Cerebellar nuclear complex (tissue), 1 donor: Measurements from ENCODE around the gene ACTL8.
A peak's percentile ranks its signal among the peaks of the same experiment; 100 is the strongest.

Experiments
- DNase-seq, 2 experiments: peaks; one replicate each; lab custom pipeline; 2025; lab: John Stamatoyannopoulos, UW

The ACTL8 gene

DNA sequence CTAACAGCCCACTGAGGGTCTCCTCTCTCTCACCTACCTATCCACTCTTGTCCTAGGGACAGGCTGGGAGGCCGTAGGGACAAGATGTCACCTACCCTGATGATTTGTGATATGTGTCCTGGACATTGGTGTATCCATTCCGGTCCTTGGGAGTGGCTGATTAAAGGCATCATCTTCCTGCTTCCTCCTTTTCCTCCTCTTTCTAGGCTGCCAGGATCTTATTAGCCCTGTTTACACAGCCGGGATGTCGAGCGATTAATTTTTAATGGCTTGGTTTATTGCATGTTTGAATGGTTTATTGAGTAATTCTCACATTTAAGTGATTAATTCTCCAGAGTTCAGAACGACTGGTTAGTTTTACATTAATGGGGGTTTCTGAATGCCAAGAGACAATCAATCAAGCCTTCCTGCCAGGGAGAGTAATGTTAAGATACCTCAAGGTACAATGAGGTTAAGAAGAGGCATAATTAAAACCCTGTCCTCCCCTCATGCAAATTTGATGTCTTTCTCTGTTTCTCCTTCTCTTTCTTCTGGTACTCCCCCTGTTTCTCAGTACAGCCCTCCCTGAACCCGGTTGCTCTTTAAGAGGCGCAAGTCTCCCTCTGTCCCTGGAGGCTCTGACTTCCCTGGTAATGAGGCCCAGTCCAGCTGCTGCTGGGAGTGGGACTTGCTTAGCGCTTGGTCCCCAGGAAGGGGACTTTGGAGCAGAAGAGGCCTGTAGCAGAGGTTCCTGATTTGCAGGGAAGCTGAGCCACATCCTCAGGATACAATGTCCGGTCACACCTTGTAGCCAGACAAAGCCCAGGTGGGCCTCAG is 50.9 kb downstream of the ACTL8 start:
- no peak for DNase-seq

DNA sequence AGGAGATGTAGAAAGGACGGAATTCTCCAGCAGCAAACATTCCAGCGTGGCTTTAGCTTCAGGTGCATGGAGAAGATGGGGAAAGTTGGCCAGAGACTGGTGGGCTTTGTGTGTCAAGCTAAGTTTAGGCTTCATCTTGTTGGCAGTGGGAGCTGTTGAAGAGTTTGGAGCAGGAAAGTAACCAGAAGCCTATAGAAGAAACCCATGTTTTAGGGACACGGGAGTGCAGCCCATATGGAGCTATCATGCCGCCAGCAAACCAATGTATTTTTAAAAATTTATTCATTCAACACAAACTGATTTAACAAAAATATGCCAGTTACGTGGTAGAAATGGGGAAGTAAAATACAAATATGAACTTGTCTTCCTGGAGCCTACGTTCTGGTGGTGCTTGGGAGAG is 53.7 kb downstream of the ACTL8 start:
- no peak for DNase-seq

- no peak for DNase-seq
Measured at GRCh38 chr1:17810668-17811067, 55.5 kb downstream of the ACTL8 start.

- no peak for DNase-seq
Measured at GRCh38 chr1:17816511-17816910, 61.4 kb downstream of the ACTL8 start.

- peak in 1 of 2 experiments; percentile 34 for DNase-seq
Measured at GRCh38 chr1:17819129-17819802, 64.1 kb downstream of the ACTL8 start.

- no peak for DNase-seq
Measured at GRCh38 chr1:17820198-17820597, 65.1 kb downstream of the ACTL8 start.

DNA sequence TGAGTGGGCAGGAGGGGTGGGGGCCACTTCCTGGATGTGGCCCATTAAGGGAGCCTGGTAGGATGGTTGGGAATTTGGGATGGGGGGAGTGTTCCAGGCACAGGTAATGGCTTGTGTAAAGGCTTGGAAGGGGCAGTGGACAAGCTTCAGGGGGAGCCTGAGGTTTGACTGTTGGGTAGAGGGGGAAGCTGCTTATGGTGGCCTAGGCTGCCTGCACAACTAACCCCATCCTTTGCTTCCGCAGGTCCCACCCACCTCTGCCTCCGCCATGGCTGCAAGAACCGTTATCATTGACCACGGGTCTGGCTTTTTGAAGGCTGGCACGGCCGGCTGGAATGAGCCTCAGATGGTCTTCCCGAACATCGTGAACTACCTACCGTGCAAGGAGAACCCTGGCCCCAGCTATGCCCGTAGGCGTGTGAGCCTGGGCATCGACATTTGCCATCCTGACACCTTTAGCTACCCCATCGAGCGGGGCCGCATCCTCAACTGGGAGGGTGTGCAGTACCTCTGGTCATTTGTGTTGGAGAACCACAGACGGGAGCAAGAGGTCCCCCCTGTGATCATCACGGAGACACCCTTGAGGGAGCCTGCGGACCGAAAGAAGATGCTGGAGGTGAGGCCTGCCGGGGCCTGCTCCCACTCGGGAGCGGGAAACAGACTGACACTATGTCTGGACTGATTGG is 67.8 kb downstream of the ACTL8 start:
- DNase-seq = no peak

DNA sequence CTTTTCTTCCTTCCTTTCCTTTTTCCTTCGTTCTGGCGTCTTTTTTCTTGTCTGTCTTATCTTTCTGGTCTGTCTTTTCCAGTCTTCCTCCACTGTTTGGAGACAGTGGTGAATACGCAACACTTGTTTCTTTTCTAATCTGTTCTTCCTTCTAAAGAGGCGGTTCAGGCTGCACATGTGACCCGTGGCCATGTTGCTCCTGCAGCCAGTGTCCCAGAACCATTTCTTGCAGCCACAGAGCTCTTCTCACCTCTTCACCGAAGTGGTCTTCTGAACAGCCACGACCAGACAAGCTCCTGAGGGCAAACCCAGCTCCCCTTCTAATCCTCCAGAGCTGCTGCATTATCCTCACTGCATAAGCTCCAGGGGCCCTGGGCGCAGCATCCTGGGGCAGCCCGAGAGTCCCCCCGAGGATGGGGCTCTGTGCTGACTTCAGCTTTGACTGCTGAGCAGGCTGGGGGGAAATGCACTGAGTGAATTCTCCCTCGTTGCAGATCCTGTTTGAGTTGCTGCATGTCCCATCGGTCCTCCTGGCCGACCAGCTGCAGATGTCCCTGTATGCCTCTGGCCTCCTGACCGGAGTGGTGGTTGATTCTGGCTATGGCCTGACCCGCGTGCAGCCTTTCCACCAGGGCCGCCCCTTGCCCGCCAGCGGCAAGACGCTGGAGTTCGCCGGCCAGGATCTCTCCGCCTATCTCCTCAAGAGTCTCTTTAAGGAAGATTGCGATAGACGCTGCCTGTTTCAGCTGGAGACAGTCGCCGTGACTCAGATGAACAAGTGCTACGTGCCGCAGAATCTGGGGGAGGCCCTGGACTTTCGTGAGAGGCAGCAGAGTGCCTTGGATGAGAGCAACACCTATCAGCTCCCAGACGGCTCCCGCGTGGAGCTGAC is 70.4 kb downstream of the ACTL8 start:
- DNase-seq = no peak

DNA sequence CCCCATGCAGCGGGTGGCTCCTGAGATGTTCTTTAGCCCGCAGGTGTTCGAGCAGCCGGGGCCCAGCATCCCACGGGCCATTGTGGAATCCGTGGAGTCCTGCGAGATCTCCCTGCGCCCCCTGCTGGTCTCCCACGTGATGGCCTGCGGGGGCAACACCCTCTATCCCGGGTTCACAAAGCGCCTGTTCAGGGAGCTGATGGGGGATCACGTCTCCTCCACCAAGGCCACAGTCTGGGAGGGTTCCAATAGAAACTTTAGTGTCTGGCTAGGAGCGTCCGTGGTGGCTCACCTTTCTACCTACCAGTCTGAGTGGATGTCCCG is 71.0 kb downstream of the ACTL8 start:
- no peak for DNase-seq

DNA sequence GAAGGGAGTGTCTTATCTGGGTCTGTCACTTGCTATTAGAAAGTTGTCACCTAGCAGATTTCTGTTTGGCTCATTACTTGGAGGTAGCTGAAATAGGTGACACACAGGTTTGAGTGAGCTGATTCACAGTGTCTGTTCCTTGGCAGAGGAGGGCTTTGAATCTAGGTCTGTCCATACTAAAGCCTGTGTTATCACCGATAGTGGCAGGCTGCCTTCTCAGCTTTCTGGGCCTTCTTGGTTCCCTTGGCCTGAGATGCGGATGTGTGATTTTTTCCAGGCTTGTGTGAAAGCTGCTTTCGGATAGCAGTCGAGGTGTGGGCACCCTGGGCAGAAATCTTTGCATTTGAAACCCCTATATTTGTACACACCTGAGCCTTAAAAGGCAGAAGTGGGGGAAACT is 73.9 kb downstream of the ACTL8 start:
- peak in 1 of 2 experiments; percentile 23 for DNase-seq

DNA sequence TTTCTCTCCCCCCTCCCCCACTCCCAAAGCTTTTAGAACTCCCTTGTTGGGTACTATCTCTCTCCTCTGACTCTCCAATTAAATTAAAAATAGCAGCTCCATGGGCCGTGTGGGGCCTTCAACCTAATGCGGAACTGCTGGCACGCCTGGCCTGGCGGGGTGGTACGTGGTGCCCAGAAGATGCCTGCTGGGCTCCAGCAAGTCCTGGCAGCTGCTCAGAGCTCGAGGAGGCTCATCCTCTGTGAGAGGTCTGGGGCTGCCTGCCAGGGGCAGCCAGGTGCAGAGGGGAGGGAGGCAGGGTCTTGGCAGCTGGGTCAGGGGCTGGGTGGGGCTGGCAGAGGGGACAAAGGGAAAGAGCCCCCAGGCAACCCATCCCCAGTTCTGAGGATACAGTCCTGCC is 74.4 kb downstream of the ACTL8 start:
- DNase-seq = no peak

DNA sequence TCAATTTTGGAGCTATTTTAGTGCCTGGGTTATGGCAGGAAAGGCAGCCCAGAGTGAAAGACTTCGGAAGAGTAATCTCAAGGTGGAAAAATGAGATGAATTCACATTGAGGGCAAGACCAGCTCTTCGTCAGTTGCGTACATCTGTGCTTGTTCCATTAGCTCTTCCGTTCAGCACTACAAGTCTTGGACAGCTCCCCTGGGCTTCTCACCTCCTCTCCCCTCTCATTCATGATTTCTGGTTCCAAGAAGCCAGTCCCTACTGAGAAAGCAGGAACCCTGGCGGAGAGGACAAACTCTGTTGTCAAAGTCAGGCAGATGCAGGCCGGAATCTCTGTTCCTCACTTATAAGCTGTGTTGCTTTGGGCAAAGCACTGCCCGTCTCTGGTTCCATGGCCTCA is 76.5 kb downstream of the ACTL8 start:
- no peak for DNase-seq

GRCh38 chr1:17833661-17834501 is 78.7 kb downstream of the ACTL8 start:
- no peak for DNase-seq

DNA sequence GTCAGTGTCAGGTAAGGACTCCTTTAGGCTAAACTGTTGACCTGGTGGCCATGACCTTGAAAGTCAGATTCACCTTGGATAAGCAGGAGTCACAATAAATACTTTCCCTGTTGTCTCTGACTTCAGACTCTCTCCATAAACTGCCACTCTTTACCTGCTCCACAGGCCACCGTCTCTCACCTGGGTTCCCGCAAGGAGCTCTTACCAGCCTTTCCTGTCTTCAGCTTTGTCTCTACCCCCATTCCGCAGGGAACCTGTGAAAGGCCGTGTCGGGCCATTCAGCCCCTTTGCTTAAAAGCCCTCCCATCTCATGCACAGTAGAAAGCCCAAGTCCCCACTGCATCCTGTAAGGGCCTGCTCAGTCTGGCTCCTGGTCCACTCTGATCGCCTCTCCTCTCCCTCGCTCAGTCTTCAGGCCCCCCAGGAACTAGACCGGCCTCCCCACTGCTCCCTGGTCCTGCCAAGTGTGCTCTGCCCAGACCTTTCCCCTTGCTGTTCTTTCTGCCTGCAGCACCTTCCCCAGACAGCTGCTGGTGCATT is 79.5 kb downstream of the ACTL8 start:
- no peak for DNase-seq

DNA sequence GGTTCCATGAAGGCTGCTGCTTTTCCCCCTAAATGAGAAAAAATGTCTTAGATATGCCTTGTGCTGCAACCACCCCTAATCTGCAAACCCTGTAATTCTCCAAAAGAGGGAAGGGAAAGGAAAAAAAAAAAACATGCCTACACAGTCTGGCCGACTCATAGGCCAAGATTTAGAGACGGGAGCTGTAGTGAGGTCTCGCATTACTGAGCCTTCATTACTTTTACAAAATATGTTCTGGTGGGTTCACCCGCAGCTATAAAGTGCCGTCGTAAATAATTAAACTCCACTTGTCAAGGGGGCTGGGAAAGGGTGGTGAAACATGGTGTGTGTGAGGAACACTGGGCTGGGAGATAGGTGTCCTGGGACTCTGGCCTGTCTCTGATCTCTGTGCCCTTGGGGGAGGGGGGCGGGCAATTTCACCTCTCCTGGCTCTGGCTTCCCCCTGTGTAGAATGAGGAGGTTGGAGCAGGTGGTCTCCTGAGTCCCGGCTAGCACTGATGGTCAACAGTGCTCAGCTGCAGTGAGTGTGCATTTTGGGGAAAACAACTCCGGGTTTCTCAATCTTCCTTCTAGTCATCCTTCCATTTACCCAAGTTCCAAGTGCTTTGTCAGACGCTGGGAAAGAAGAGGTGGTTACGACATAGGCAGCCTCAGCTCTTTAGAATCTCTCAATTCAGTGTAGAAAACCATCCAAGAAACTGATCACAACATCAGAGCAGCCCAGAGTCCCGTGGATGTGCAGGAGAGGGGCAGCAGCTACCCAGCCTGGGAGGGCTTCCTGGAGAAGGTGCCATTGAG is 82.3 kb downstream of the ACTL8 start:
- no peak for DNase-seq

DNA sequence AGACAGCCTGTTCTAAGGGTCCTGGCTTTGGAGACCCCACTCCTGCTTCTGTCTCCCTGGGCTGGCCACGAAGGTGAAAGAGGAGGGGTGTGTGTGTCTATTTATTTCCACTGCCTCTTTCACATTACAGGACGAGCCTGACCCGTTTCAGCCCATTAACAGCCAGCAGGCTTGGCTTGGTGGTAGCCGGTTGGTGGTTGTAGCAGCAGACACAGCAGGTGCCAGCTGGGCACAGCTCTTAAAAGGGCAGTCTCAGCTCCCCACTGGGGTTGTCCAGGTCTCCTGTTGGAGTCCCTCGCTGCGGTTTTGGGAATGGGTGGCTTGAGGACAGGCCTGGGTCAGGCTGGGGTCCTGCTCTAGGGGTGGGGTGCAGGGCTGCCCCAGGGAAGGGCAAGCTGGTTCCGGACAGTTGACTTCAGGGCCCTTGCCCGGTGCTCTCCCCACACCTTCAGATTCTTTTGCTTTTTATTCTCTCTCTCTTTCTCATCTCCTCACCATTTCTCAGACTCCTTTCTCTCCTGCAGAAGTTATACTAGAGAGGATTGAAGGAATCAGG is 84.6 kb downstream of the ACTL8 start:
- peak in 1 of 2 experiments; percentile 54 for DNase-seq

DNA sequence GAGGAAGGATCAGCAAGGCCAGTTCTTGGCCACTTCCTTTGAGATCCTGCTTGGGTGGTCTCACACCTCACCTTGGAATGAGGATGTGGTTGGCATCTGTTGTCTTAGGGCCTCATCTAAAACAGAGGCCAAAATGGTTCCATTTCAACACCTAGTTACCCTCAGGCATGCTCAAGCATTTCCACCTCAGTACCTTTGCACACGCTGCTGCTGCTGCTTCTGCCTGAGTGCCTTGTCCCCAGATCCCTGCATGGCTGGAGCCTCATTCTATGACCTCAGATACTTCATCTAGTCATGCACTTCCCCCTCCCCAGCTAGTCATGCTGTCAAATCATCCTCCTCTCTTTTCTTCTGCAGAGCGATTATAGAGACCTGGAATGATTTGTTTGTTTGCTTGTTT is 86.8 kb downstream of the ACTL8 start:
- DNase-seq = no peak

GRCh38 chr1:17842686-17843085 is 87.6 kb downstream of the ACTL8 start:
- no peak for DNase-seq

- no peak for DNase-seq
Measured at GRCh38 chr1:17844185-17844826, 89.2 kb downstream of the ACTL8 start.
